Activated T-cell treated with anti-CD3 and anti-CD28 coated beads for 4 hours (primary cell): Measurements from ENCODE around the gene ALDH3B2.

Experiments
- DNase-seq: peaks from one replicate; pipeline ENCODE4 v3.0.0-alpha.2; 2020

Gene ALDH3B2

DNA sequence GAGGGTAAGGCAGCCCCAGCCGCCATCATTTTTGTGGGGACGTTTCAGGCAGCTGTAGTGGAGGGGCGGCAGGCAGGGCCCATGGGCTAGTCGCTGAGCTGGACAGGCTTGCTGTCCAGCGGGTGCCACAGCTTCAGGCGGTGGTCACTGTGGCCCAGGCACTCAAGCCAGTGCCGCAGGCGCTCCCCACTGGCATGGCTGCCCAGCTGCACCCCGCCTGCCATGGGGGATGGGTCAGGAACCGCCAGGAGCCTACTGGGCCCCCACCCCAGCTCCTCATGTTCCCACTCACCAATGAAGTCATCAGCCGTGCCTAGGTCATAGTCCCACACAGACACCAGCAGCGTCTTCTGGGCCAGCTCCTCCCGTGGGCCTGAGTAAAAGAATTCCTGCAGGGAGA is 61.7 kb downstream of the ALDH3B2 start:
- no peak for DNase-seq
